CD4-positive, alpha-beta T cell (primary cell): ENCODE results near the gene IGFBP2. TPM values are rescaled to one million over a fixed set of nuclear protein-coding genes. Genes with fewer than 3 reads are reported as not detected.

Source experiments
- ATAC-seq: fragments of 200-7000 bp; cut with Tn5 transposase; one replicate; pipeline ENCODE4 v1.10.0; 2022; ENCODE audit warnings: mild to moderate bottlenecking; ENCODE audit not compliant: poor library complexity
- CTCF ChIA-PET: fragments of 350-600 bp; sonication (Branson Sonifier 250); formaldehyde crosslinking; loops from one replicate; lab custom pipeline; 2021; ENCODE audit warnings: antibody characterized with exemption, inconsistent platforms; lab: Charles Lee
- POLR2A ChIA-PET: fragments of 350-600 bp; sonication (Branson Sonifier 250); formaldehyde crosslinking; loops from one replicate; lab custom pipeline; 2021; ENCODE audit warnings: antibody characterized with exemption, inconsistent platforms; lab: Charles Lee
- DNase-seq, 14 experiments: peaks; one replicate each; pipeline ENCODE4 v3.0.0-alpha.2; 2013 to 2020; ENCODE audit warnings: mixed read lengths in 2 of 14
- H3K27ac ChIP-seq, 2 donors: one replicate each; pipeline versions ENCODE4 v1.5.1 to v1.7.0; 2013; ENCODE audit warnings: low read length in 2 of 2, low read depth in 1 of 2, mild to moderate bottlenecking in 1 of 2
- H3K27me3 ChIP-seq, 2 experiments: 1 replicate in 1 of 2; 2 replicates in 1 of 2; pipeline versions ENCODE4 v1.6.1 to v1.7.0; 2013; ENCODE audit warnings: low read length in 2 of 2, control low read depth in 1 of 2, mild to moderate bottlenecking in 1 of 2, moderate library complexity in 1 of 2; ENCODE audit not compliant: insufficient read depth in 2 of 2, control insufficient read depth in 1 of 2
- H3K36me3 ChIP-seq: one replicate; pipeline ENCODE4 v1.6.1; 2013; ENCODE audit warnings: low read length, control low read depth; ENCODE audit not compliant: insufficient read depth
- H3K4me1 ChIP-seq: one replicate; pipeline ENCODE4 v1.6.1; 2013; ENCODE audit warnings: low read length, control low read depth; ENCODE audit not compliant: insufficient read depth
- H3K4me3 ChIP-seq: one replicate; pipeline ENCODE4 v1.5.1; 2013; ENCODE audit warnings: mild to moderate bottlenecking, low read length, moderate library complexity
- H3K9me3 ChIP-seq, 2 experiments: 1 replicate in 1 of 2; 2 replicates in 1 of 2; pipeline versions ENCODE4 v1.6.1 to v1.7.0; 2013; ENCODE audit warnings: low read length in 2 of 2, mild to moderate bottlenecking in 2 of 2, control low read depth in 1 of 2, moderate library complexity in 1 of 2; ENCODE audit not compliant: control insufficient read depth in 1 of 2, insufficient read depth in 1 of 2
- H3K27ac Mint-ChIP-seq: one replicate; pipeline ENCODE4 v1.8.0; 2020; ENCODE audit warnings: mixed read lengths
- H3K27me3 Mint-ChIP-seq: one replicate; pipeline ENCODE4 v1.8.0; 2021; ENCODE audit warnings: mixed read lengths
- H3K36me3 Mint-ChIP-seq: one replicate; pipeline ENCODE4 v1.8.0; 2021; ENCODE audit warnings: low read depth, mixed read lengths
- H3K4me1 Mint-ChIP-seq: one replicate; pipeline ENCODE4 v1.8.0; 2021; ENCODE audit warnings: low read depth, mixed read lengths
- H3K4me3 Mint-ChIP-seq: one replicate; pipeline ENCODE4 v1.8.0; 2020; ENCODE audit warnings: mild to moderate bottlenecking, mixed read lengths
- H3K9me3 Mint-ChIP-seq: one replicate; pipeline ENCODE4 v1.8.0; 2020; ENCODE audit warnings: mixed read lengths
- intact Hi-C, 2 experiments: fragments of 100-400 bp; cut with DNase I in 1 of 2; cut with micrococcal nuclease in 1 of 2; formaldehyde crosslinking; loops; one replicate each; pipeline versions ENCODE4 v1.15.1 to v1.9.0; 2023 to 2025; cut with DNase I, micrococcal nuclease
- total RNA-seq, 174 experiments: library from RNA in 2 of 174; stranded (reverse) in 2 of 174; gene quantifications; one replicate each; pipeline ENCODE4 v1.2.3 and lab custom pipeline; 2021 to 2026
- TF ChIP-seq, protein P1 (sequence below): fragments of 200-600 bp; IDR thresholded peaks from one replicate; pipeline ENCODE4 v1.8.0; 2022; ENCODE audit warnings: antibody characterized with exemption, mild to moderate bottlenecking

Gene IGFBP2
- total RNA-seq, 2 experiments from 2014 or later = not detected

DNA sequence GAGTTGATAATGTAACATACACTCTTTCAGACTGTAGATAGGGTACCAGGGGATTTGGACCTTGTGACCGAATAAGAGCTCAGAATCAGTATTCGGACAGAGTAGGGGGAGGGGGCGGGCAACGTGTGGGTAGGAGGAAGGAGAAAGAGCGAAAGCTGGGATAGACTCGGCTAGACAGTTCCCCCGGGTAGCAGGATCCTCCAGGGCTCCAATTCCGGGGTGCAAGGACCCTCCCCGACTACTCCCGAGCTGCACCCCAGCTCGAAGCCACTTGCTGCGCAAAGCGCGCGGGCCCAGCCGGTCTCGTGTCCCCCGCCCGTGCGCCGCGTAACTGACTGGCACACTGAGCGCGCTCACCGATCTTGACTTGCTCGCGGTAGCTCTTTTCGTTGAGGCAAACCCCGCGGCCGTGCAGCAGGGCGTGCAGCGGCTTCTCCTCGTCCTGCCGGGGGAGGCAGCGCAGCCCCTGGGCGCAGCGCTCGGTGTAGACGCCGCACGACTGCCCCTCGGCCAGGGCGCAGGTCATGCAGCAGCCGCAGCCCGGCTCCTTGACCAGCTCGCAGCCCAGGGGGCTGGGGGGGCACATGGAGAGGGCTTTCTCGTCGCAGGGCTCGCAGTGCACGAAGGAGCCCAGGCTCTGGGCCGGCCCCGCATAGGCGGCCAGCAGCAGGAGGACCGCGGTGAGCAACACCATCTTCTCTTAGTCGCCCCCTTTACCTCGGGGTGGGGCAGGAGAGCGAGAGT, 61.0 kb downstream of the IGFBP2 start:
- TF ChIP-seq, protein P1, sequence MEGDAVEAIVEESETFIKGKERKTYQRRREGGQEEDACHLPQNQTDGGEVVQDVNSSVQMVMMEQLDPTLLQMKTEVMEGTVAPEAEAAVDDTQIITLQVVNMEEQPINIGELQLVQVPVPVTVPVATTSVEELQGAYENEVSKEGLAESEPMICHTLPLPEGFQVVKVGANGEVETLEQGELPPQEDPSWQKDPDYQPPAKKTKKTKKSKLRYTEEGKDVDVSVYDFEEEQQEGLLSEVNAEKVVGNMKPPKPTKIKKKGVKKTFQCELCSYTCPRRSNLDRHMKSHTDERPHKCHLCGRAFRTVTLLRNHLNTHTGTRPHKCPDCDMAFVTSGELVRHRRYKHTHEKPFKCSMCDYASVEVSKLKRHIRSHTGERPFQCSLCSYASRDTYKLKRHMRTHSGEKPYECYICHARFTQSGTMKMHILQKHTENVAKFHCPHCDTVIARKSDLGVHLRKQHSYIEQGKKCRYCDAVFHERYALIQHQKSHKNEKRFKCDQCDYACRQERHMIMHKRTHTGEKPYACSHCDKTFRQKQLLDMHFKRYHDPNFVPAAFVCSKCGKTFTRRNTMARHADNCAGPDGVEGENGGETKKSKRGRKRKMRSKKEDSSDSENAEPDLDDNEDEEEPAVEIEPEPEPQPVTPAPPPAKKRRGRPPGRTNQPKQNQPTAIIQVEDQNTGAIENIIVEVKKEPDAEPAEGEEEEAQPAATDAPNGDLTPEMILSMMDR = no peak
- Mint-ChIP-seq H3K27me3 (peaks cover 51% of the 10 kb centered on the region), H3K27ac (no peak overlapping the region), H3K4me1 (peaks cover 35% of the 10 kb centered on the region), H3K4me3 (peak overlapping the region; percentile 77), H3K36me3 (no peaks in the 10 kb centered on the region), H3K9me3 (no peaks in the 10 kb centered on the region)
- Histone ChIP-seq H3K27me3 (peaks cover 53 to 74% of the 10 kb centered on the region in 2 experiments), H3K4me3 (peak overlapping the region; percentile 37), H3K9me3 (peaks cover 0 to 12% of the 10 kb centered on the region in 2 experiments), H3K36me3 (no peaks in the 10 kb centered on the region), H3K27ac (no peak overlapping the region), H3K4me1 (peaks cover 38% of the 10 kb centered on the region)
- peak in 7 of 14 experiments; percentile 17 to 60 (median 31) for DNase-seq
- ATAC-seq = peak; percentile 35
- intact Hi-C loops = no loop called here
- POLR2A ChIA-PET = no interaction called here
- CTCF ChIA-PET = no interaction called here

DNA sequence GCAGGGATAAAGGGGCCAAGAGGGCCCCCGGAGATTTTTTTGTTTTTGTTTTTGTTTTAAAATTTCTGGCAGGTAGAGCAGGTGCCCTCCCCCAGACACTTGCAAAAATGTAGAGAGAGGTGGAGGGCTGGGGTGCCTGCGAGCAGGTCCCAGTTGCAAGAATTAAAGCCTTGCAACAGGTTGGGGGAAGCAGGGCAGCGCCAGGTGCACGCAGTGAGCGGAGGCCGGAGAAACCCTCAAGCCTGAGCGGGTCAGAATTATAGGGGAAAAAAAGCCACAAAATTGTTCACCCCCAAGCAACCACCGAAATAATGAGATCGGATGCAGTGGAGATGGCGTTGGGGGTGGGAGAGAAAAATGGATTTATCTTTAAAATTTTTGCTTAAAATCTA, 61.6 kb downstream of the IGFBP2 start:
- no peak overlapping the region for H3K27ac ChIP-seq
- Mint-ChIP-seq H3K27me3 (peaks cover 45% of the 10 kb centered on the region), H3K36me3 (no peaks in the 10 kb centered on the region), H3K9me3 (no peaks in the 10 kb centered on the region), H3K4me3 (no peak overlapping the region), H3K27ac (no peak overlapping the region), H3K4me1 (peaks cover 35% of the 10 kb centered on the region)
- H3K9me3 ChIP-seq = peaks cover 0 to 12% of the 10 kb centered on the region in 2 experiments
- ATAC-seq = no peak
- intact Hi-C loops = loop anchor here (5.0 kb wide), 3 partner anchors 467 to 1017 kb away; no protein-coding TSS in a partner anchor
- no peak for DNase-seq
- TF ChIP-seq, protein P1 = no peak
- peaks cover 47 to 68% of the 10 kb centered on the region in 2 experiments for H3K27me3 ChIP-seq
- peaks cover 38% of the 10 kb centered on the region for H3K4me1 ChIP-seq
- ChIA-PET CTCF (no interaction called here), POLR2A (interaction anchor here (0.9 kb wide), 1 partner anchor 1015 kb away, joined by 3 read pairs; no protein-coding TSS in a partner anchor)
- H3K4me3 ChIP-seq = peak overlapping the region; percentile 5
- no peaks in the 10 kb centered on the region for H3K36me3 ChIP-seq

DNA sequence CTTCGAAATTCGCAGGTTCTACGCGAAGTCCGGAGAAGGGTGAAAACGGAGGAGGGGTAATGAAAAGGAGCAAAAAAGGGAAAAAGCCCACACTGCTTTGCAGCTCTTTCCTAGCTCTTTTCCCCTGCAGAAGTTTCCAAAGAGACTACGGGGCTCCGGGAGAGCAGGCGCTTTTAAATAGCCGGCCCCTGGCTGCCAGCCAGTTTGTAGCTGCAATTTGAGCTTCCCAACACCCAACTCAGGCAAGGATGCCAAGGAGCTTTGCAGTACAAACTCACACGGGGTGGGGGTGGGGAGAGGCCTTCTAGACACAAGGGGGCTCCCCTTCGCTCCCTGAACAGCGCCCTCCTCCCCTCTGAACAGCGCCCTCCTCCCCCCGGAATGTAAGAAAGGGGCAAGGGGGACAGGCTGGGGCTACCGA, 62.2 kb downstream of the IGFBP2 start, which contains the start of gene IGFBP5:
Gene IGFBP5, minus strand, starts transcription at position 149 of the 421 bp plus-strand sequence. CDS start 774 bp downstream, outside the sequence.
- ATAC-seq (no peak), DNase-seq (no peak)
- Mint-ChIP-seq H3K9me3 (no peaks in the 10 kb centered on the region), H3K27me3 (peaks cover 39% of the 10 kb centered on the region), H3K27ac (no peak within 1 kb of the TSS), H3K4me1 (peaks cover 35% of the 10 kb centered on the region), H3K36me3 (no peaks in the 10 kb centered on the region), H3K4me3 (peak within 1 kb of the TSS; percentile 77)
- peak within 1 kb of the TSS; percentile 5 for H3K4me3 ChIP-seq
- intact Hi-C loops = loop anchor here (5.0 kb wide), 3 partner anchors 467 to 1017 kb away; no protein-coding TSS in a partner anchor
- POLR2A ChIA-PET = interaction anchor here (0.9 kb wide), 1 partner anchor 1015 kb away, joined by 3 read pairs; no protein-coding TSS in a partner anchor
- peaks cover 44 to 64% of the 10 kb centered on the region in 2 experiments for H3K27me3 ChIP-seq
- no peaks in the 10 kb centered on the region for H3K36me3 ChIP-seq
- peaks cover 0 to 12% of the 10 kb centered on the region in 2 experiments for H3K9me3 ChIP-seq
- H3K27ac ChIP-seq = no peak within 1 kb of the TSS
- H3K4me1 ChIP-seq = peaks cover 38% of the 10 kb centered on the region
- CTCF ChIA-PET = interaction anchor here (1.7 kb wide), 1 partner anchor 12 kb away, joined by 3 read pairs; no protein-coding TSS in a partner anchor
- TF ChIP-seq, protein P1 = no peak
